Transverse colon (tissue), 4 donors: ENCODE results near the gene MCF2L2. TPM values are rescaled to one million over a fixed set of nuclear protein-coding genes. Genes with fewer than 3 reads are reported as not detected.
"Not testable (repeated sequence)": the region's sequence is repeated elsewhere in the genome, so short reads cannot be mapped to it uniquely, and the experiment has no call there.

ENCODE experiments used
- DNase-seq: peaks from one replicate; pipeline ENCODE4 v3.0.0-alpha.2; 2019
- H3K27ac ChIP-seq, 4 donors: fragments of 200-600 bp; sonication (generic); 2 replicates each; pipeline ENCODE4 v1.5.1; 2016 to 2018; ENCODE audit warnings: inconsistent platforms in 4 of 4
- H3K27me3 ChIP-seq: fragments of 200-600 bp; sonication (generic); 2 replicates; pipeline ENCODE4 v1.5.1; 2017; ENCODE audit warnings: inconsistent platforms
- H3K36me3 ChIP-seq, 4 donors: fragments of 200-600 bp; sonication (generic); 2 replicates each; pipeline ENCODE4 v1.5.1; 2017 to 2019; ENCODE audit warnings: inconsistent platforms in 4 of 4
- H3K4me1 ChIP-seq, 4 donors: fragments of 200-600 bp; sonication (generic); 2 replicates each; pipeline ENCODE4 v1.5.1; 2017 to 2020; ENCODE audit warnings: inconsistent platforms in 4 of 4
- H3K4me3 ChIP-seq, 4 donors: fragments of 200-600 bp; sonication (generic); 1 replicate in 1 of 4; 2 replicates in 3 of 4; pipeline versions ENCODE4 v1.5.1 to v1.6.1; 2017 to 2019; ENCODE audit warnings: inconsistent platforms in 4 of 4
- H3K9me3 ChIP-seq, 2 donors: fragments of 200-600 bp; sonication (generic); 2 replicates each; pipeline ENCODE4 v1.5.1; 2017 to 2019; ENCODE audit warnings: inconsistent platforms in 2 of 2
- EP300 ChIP-seq: sonication (generic); formaldehyde crosslinking; IDR thresholded peaks from one replicate; pipeline ENCODE4 v1.6.1; 2017; ENCODE audit warnings: antibody characterized with exemption, low read depth
- POLR2A ChIP-seq: fragments of 450-650 bp; IDR thresholded peaks from one replicate; pipeline ENCODE4 v1.6.1; 2016; ENCODE audit warnings: antibody characterized with exemption, mild to moderate bottlenecking, moderate library complexity
- POLR2AphosphoS5 ChIP-seq, 3 donors: sonication (generic); formaldehyde crosslinking; IDR thresholded peaks; one replicate each; pipeline ENCODE4 v1.6.1; 2016; ENCODE audit warnings: antibody characterized with exemption in 3 of 3
- WGBS, 2 donors: methylation state at CpG; one replicate each; pipeline ENCODE4 v1.1.5; 2018; ENCODE audit warnings: low coverage in 1 of 2; 5-methylcytosine and 5-hydroxymethylcytosine counted together
- in situ Hi-C, 4 donors: fragments of 200-750 bp; cut with MboI; loops; one replicate each; pipeline versions ENCODE4 v1.15.0 to v1.15.1; 2017; ENCODE audit warnings: low sequenced_read_pairs in 3 of 4, low pct_ligation_motif_present in 1 of 4, low pct_unique_long_range_greater_than_20kb in 1 of 4
- intact Hi-C: fragments of 100-400 bp; cut with DNase I; formaldehyde crosslinking; loops from one replicate; pipeline ENCODE4 v1.15.1; 2023; ENCODE audit warnings: low total_unique reads
- total RNA-seq, 4 donors: library from RNA; depleted of rRNA; stranded (reverse); fragments of >200 nt; gene quantifications; one replicate each; pipeline ENCODE4 v1.1.0, GENCODE V29; 2016
- TF ChIP-seq, protein P1 (sequence below), 5 experiments: fragments of 200-600 bp in 3 of 5; fragments of 450-650 bp in 2 of 5; sonication (generic) in 3 of 5; IDR thresholded peaks; 1 replicate in 2 of 5; 2 replicates in 3 of 5; pipeline ENCODE4 v1.5.1; 2016 to 2017; ENCODE audit warnings: antibody characterized with exemption in 5 of 5, inconsistent platforms in 3 of 5, mild to moderate bottlenecking in 2 of 5, moderate library complexity in 1 of 5

MCF2L2 gene
- total RNA-seq, 4 donors from 2014 or later, result 0.20 to 3.7 (median 2.0) TPM

DNA sequence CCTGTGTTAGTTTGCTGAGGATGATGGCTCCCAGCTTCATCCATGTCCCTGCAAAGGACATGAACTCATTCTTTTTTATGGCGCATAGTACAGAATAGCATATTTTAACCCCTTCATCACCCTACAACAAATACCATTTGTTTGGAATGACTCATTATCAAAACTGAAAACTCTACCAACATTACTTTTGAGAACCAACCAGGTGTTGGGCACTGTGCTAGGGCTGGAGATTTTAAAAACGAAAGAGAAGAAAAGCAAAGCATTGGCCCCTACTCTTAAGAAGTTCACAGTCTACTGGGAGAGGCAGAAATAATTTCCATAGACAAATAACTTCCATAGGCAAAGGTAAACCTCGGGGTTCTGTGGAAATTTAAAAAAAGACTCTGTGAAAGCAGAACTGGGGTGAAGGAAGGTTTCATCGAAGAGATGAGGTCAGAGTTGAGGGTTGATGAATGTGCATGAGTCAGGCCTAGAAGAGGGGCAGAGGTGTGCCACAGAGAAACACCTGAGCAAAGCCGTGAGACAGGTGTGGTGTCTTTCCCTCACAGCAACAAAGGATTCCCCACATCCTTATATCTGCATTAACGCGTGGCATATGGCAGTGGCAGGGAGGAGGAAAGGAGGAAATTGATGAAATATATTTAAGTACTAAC is 51.0 kb downstream of the MCF2L2 start:
- no peaks in the 10 kb centered on the region for H3K9me3 ChIP-seq
- intact Hi-C loops (no loop called here), in situ Hi-C loops (loop anchor here in 1 of 4 donors (25.0 kb wide), 1 partner anchor 665 kb away; no protein-coding TSS in a partner anchor)
- no peak overlapping the region for H3K4me3 ChIP-seq
- TF ChIP-seq, protein P1, sequence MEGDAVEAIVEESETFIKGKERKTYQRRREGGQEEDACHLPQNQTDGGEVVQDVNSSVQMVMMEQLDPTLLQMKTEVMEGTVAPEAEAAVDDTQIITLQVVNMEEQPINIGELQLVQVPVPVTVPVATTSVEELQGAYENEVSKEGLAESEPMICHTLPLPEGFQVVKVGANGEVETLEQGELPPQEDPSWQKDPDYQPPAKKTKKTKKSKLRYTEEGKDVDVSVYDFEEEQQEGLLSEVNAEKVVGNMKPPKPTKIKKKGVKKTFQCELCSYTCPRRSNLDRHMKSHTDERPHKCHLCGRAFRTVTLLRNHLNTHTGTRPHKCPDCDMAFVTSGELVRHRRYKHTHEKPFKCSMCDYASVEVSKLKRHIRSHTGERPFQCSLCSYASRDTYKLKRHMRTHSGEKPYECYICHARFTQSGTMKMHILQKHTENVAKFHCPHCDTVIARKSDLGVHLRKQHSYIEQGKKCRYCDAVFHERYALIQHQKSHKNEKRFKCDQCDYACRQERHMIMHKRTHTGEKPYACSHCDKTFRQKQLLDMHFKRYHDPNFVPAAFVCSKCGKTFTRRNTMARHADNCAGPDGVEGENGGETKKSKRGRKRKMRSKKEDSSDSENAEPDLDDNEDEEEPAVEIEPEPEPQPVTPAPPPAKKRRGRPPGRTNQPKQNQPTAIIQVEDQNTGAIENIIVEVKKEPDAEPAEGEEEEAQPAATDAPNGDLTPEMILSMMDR (IDR thresholded peaks at IDR 0.05), result no peak
- no peak for TF ChIP-seq POLR2A
- H3K27ac ChIP-seq, result peak overlapping the region in 3 of 4 donors; percentile 6 to 57 (median 37)
- H3K27me3 ChIP-seq, result no peaks in the 10 kb centered on the region
- H3K36me3 ChIP-seq, result no peaks in the 10 kb centered on the region
- H3K4me1 ChIP-seq, result peaks cover 0 to 15% (median 0%) of the 10 kb centered on the region in 4 donors
- WGBS, 2 donors, result 60 to 62% methylated on average over 6 to 7 of the region's 7 CpGs
- no peak for DNase-seq

DNA sequence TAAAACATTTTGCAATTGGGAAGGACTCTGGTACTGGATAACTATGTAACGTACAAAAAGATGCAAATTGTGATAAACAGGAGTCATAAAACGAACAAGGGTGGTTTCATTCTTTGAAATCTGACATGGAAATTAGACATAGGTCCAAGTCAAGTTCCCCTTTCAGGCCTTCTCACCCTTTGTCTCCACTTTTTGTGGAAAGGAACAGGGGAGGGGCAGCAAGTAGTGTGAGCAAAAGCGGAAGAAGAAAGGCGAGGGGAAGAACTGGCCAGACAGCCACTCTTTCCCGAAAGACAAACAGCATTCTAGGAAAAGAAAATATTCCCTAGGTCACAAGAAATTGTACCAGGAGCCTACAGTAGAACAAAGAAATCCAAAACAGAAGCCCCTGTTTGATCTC is 52.6 kb downstream of the MCF2L2 start:
- TF ChIP-seq EP300 (no peak), POLR2A (no peak), POLR2AphosphoS5 (IDR thresholded peaks at IDR 0.05) (no peak)
- TF ChIP-seq, protein P1 (IDR thresholded peaks at IDR 0.05), result no peak
- 58 to 90% methylated on average over 4 to 5 of the region's 5 CpGs for WGBS, 2 donors

DNA sequence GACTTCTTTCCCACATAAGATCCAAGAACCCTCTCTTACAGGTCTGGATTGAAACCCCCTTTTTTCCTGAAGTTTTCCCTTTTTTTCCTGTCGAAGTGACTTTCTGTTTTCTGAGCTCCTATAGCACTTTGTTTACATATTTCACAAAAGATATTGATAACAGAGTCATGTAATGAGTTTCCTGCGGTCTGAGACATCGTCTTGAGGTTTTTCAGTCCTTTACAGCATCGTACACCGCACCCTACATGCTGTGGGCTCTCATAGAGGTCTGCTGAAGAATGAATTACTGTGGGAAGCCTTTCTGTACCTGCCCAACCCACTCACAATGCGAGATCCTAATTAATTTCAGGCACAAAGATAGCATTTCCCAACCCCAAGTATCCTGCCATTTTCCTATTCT is 53.1 kb downstream of the MCF2L2 start:
- Histone ChIP-seq H3K9me3 (no peaks in the 10 kb centered on the region), H3K27me3 (no peaks in the 10 kb centered on the region), H3K27ac (no peak overlapping the region), H3K36me3 (no peaks in the 10 kb centered on the region), H3K4me1 (peaks cover 0 to 17% (median 0%) of the 10 kb centered on the region in 4 donors), H3K4me3 (no peak overlapping the region)
- DNase-seq, result no peak
- in situ Hi-C loops, result loop anchor here in 1 of 4 donors (25.0 kb wide), 1 partner anchor 663 kb away; no protein-coding TSS in a partner anchor
- TF ChIP-seq POLR2AphosphoS5 (IDR thresholded peaks at IDR 0.05), result no peak
- 75 to 76% methylated on average over 6 of the region's 6 CpGs for WGBS, 2 donors
- intact Hi-C loops, result no loop called here

More for the DNA sequence above, 52.6 kb downstream of the MCF2L2 start:
- no peak for DNase-seq
- H3K36me3 ChIP-seq, result no peaks in the 10 kb centered on the region
- no peaks in the 10 kb centered on the region for H3K27me3 ChIP-seq
- intact Hi-C loops, result no loop called here
- no peaks in the 10 kb centered on the region for H3K9me3 ChIP-seq
- H3K27ac ChIP-seq, result no peak overlapping the region
- H3K4me3 ChIP-seq, result no peak overlapping the region
- peaks cover 0 to 15% (median 0%) of the 10 kb centered on the region in 4 donors for H3K4me1 ChIP-seq
- in situ Hi-C loops, result loop anchor here in 1 of 4 donors (25.0 kb wide), 1 partner anchor 663 kb away; no protein-coding TSS in a partner anchor

DNA sequence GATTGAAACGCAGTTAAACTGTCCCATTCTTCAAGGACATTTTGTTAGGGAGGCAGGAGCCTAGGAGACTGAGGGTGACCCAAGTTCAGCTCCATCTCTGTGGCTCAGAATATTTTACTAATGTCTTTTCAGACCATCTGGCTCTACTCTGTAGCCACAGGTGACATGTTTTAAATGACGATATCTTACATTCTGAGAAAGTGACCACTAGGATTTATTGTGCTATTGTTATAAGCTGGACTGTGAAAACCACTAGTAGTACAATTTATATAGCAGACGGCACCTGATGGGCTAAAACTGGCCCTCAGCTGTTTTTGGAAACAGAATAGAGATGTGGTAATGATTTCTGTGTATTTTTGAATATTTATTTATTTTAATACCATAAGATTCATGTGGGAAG is 55.5 kb downstream of the MCF2L2 start:
- no peaks in the 10 kb centered on the region for H3K27me3 ChIP-seq
- in situ Hi-C loops, result no loop called here
- H3K36me3 ChIP-seq, result no peaks in the 10 kb centered on the region
- H3K4me3 ChIP-seq, result no peak overlapping the region
- H3K9me3 ChIP-seq, result no peaks in the 10 kb centered on the region
- intact Hi-C loops, result no loop called here
- TF ChIP-seq, protein P1 (IDR thresholded peaks at IDR 0.05), result no peak
- no peak for TF ChIP-seq EP300
- TF ChIP-seq POLR2AphosphoS5 (IDR thresholded peaks at IDR 0.05), result no peak
- no peak for TF ChIP-seq POLR2A
- WGBS, 2 donors, result 84 to 89% methylated on average over 3 of the region's 3 CpGs
- DNase-seq, result no peak
- peaks cover 0 to 27% (median 0%) of the 10 kb centered on the region in 4 donors for H3K4me1 ChIP-seq
- H3K27ac ChIP-seq, result no peak overlapping the region

DNA sequence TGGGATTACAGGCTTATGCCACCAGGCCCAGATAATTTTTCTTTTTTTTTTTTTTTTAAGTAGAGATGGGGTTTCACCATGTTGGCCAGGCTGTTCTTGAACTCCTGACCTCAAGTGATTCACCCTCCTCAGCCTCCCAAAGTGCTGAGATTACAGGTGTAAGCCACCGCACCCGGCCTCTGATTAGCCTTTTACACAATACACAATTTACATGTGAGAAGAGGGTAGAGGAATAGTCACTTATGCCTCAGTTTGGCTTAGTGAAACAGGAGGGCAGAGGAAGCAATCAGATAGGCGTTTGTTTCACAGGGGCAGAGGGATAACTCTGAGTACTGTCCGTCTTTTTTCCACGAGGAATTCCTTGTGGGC is 56.8 kb downstream of the MCF2L2 start:
- in situ Hi-C loops, H3K27ac ChIP-seq, H3K27me3 ChIP-seq, H3K36me3 ChIP-seq, DNase-seq, H3K9me3 ChIP-seq, intact Hi-C loops, H3K4me3 ChIP-seq: not testable (repeated sequence)
- H3K4me1 ChIP-seq, result peaks cover 0 to 23% (median 0%) of the 10 kb centered on the region in 4 donors
- 87 to 91% methylated on average over 4 to 5 of the region's 5 CpGs for WGBS, 2 donors
